Measurements from ENCODE around the gene OPA3.

GRCh38 chr19:45571457-45572220, 13.0 kb downstream of the OPA3 start:
- no peak for TF ChIP-seq CTCF (IDR thresholded peaks at IDR 0.05)
- TF ChIP-seq POLR2A (IDR thresholded peaks at IDR 0.05) = no peak
